GM19025 (cell line): ENCODE data around the gene BPIFB3.

ENCODE experiments used
- ATAC-seq: cut with Tn5 transposase; IDR thresholded peaks from one replicate; pipeline ENCODE4 v1.9.1; 2021; ENCODE audit warnings: mild to moderate bottlenecking, low read depth, moderate library complexity; ENCODE audit not compliant: unreplicated experiment

Gene BPIFB3

GRCh38 chr20:33059741-33060390, 6.2 kb downstream of the BPIFB3 start:
- no peak for ATAC-seq

- ATAC-seq = no peak
Measured at GRCh38 chr20:33061658-33062028, 7.9 kb downstream of the BPIFB3 start.

DNA sequence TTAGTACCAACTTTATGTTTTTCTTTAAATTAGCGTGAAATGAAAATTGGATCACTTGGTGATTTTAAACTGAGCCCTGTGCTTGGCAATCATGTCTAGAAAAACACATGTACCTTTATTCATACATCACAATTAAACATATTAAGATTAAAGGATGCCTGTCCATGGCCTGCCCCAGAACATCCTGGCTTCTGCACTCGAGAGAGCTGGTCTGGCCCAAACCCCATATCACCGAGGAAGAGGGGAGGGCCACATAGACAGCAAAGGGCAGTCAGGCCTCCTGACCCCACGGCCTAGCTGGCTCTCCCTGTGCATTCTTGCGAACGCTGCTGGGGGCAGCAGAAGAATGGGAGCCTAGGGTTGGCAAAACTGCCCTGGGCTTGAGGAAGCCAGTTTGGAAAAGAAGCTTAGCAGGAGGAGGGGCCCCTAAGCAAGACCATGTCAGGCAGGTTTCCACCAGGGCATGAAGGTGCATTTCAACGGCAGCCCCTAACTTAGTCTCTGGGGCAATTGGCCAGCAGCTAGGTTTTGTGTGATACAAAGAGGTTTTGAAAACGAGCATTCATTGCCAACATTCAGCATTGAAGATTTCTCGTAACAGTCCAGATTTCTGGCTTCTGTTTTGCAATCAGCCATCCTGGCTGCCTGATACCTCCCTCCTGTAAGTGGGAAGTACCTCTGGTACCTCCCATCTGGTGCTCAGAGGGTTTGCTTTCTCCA, 8.6 kb downstream of the BPIFB3 start:
- no peak for ATAC-seq

- no peak for ATAC-seq
Measured at GRCh38 chr20:33062825-33063149, 9.1 kb downstream of the BPIFB3 start.

DNA sequence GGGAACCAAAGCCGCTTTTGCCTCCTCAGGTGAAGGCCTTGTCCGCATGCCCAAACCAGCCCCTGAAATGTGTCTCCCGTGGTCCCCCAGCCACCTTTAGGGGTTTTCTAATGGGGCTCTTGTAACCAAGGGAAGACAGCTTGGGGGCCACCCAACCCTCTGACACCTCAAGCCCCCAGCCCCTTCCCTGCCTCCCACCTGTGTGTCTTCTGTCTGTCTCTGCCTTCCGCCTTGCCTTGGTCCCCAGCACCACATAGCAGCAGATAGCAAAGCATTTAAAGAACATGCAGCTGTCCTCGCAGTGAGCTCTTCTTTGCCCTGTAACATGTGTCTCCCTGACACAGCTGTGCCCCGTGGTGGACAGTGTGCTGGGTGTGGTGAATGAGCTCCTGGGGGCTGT, 9.6 kb downstream of the BPIFB3 start:
- ATAC-seq = no peak

- no peak for ATAC-seq
Measured at GRCh38 chr20:33064572-33065287, 11.0 kb downstream of the BPIFB3 start.

GRCh38 chr20:33065785-33066184, 12.1 kb downstream of the BPIFB3 start:
- ATAC-seq = no peak

GRCh38 chr20:33067806-33068205, 14.1 kb downstream of the BPIFB3 start:
- no peak for ATAC-seq

DNA sequence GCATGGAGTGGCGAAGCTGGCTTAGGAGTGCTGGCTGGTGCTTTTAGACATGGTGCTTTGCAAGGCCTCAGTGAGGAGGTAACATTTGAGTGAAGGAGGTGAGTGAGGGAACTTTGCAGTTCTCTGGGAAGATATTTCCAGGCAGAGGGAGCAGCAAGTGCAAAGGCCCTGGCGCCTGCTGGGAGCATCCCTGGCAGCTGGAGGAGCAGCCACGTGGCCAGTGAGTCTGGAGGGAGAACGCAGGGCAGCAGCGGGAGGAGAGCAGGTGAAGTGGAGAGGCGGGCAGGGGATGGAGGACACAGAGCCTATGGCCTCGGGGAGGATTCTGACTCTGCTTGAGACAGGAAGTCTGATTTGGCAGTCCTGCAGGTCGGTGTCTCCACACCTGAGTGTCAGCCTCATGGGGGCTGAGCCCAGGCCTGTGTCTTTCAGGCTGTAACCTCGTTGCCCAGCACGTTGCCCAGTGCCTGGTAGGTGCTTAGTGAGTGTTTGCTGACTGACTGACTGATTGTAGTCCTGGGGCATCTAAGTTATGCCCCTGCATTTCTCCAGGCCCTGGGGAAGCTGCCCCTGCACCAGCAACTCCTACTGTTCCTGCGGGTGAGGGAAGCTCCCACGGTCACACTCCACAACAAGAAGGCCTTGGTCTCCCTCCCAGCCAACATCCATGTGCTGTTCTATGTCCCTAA, 14.7 kb downstream of the BPIFB3 start:
- ATAC-seq = no peak

DNA sequence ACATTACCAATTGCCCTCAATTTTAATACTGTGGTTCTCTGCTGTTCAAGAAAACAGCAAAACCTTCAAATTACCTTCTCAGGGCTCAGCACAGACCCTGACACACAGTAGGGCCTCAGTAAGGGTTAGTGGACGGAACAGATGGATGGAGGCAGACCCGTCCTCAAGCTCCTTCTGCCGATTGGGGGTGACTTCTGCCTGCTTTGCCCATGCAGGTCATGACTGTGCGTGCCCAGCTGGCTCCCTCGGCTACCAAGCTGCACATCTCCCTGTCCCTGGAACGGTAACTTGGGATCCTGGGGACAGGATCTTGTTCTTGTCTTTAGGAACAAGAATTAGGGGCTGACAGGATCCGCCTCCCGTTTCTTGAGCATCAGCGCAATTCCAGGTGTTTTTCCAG, 16.0 kb downstream of the BPIFB3 start:
- no peak for ATAC-seq

GRCh38 chr20:33070111-33071053, 16.7 kb downstream of the BPIFB3 start:
- ATAC-seq = no peak

DNA sequence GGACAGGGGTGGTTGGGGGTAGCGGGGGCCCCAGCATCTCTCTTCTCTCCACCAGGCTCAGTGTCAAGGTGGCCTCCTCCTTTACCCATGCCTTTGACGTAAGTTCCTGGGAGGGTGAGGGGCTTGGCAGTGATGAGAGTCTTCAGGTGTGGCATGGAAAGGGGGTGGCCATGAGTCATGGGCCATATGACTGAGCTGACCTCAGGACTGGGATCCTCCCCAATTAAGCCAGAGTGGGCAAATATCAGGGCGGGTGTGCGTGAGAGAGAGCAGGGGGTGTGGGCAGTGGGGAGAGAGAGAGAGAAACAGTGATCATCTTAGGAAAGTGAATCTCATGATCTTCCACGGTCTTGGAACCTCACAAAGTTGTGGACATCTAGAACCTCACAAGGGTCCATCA, 17.5 kb downstream of the BPIFB3 start:
- ATAC-seq = no peak

DNA sequence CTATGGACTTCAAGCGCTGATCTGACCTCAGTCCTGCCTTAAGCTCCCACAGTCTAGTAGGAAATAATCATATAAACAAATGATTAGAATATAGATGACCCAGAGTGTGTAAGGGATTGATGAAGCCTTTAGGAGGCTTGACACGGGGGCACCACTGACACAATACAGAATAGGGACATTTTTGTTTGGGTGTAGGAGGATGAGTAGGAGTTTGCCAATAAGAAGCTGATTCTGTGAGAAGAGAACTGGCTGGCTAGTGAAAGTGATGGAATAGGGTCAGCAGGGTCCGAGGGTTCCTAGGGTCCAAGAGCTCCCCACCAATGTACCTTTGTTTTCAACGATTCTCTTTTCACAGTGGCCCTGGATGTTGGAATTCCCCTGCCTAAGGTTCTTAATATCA, 18.7 kb downstream of the BPIFB3 start:
- ATAC-seq = no peak

- ATAC-seq = no peak
Measured at GRCh38 chr20:33072813-33073212, 19.1 kb downstream of the BPIFB3 start.

DNA sequence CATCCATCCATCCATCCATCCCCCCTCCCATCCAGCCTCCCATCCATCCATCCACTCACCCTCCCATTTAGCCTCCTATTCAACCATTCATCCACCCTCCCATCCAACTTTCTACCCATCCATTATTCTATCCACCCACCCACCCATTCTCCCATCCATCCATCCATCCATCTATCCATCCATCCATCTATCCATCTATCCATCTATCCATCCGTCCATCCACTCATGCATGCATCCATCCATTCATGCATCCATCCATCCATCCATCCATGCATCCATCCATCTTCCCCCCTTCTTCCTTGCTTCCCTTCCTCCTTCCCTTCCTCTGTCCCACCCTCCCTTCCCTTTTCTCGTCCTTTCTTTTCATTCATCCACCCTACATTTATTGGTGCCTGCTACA, 21.0 kb downstream of the BPIFB3 start:
- no peak for ATAC-seq

GRCh38 chr20:33075281-33075680, 21.6 kb downstream of the BPIFB3 start:
- ATAC-seq = no peak

GRCh38 chr20:33076662-33077372, 23.1 kb downstream of the BPIFB3 start:
- no peak for ATAC-seq

DNA sequence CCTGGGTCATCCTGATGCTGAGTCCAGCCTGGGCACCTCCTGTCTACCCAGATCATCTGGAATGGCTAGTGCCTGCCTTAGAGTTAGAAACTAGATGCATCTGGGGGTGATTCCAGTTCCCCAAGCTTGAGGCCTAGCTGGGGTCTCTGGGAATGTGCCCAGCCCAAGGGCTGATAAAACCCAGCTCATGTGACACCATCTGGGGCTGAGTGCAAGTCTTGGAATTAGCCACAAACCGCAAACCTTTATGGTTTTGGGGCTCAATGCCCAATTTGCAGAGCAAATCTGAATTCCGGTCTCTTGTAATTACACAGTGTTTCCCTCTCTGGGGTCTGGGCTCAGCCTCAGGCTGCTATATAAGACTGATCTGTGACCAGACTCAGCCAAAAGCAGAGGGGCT, 25.6 kb downstream of the BPIFB3 start, which contains the start of gene BPIFB4:
BPIFB4 (plus strand) TSS at position 385 of the 400 bp plus-strand sequence. CDS start 1,884 bp downstream, outside the sequence.
- ATAC-seq = no peak

DNA sequence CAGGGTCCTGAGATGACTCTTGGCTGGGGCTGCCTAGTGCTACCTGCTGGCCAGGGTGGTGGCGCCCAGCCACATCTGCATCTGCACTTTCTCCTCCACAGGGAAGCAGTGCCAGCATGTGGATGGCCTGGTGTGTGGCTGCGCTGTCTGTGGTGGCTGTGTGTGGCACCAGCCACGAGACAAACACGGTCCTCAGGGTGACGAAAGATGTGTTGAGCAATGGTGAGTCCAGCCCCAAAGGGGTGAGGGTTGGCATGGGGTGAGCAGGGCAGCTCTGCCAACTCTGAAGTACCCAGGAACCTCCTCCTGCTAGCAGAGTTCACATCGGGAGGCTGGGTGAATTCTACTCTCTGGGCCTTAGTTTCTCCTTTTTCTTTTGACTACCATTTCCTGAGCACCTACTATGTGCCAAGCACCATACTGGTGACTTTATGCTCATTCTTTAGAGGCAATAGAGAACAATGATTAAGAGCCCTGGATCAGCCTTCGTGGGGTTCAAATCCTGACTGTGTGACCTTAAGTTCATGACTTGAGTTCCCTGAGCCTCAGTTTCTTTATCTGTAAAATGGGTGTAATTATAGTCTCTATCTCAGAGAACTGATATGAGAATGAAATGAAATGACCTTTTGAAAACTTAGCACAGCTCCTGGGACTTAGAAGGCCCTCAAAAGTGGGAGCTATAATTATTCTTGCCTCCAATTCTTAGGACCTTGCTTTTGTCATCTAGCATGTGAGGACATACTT, 27.9 kb downstream of the BPIFB3 start:
- no peak for ATAC-seq
